Measurements from ENCODE around the gene GRIN3A.
"Not testable (repeated sequence)": the region's sequence is repeated elsewhere in the genome, so short reads cannot be mapped to it uniquely, and the experiment has no call there.

Gene GRIN3A

DNA sequence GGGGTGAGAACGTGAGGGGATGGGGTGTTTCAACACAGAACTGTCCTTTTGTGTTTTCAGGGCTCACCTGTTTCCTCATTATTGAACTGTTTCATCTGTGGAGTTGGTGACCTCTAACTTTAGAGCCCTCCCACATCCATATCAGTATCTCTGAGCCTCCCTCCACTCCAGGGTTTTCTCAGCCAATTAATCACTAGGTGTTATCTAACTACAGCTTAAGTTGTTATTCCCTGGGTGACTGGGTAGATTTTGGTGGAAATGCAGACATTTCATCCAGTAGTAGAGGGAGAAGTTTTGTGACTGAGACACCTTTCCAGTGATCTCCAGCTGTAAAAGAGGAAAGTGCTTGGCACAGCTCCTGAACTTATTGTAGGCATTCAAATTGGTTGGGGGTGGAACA is 167.3 kb downstream of the GRIN3A start:
- no peak for DNase-seq

DNA sequence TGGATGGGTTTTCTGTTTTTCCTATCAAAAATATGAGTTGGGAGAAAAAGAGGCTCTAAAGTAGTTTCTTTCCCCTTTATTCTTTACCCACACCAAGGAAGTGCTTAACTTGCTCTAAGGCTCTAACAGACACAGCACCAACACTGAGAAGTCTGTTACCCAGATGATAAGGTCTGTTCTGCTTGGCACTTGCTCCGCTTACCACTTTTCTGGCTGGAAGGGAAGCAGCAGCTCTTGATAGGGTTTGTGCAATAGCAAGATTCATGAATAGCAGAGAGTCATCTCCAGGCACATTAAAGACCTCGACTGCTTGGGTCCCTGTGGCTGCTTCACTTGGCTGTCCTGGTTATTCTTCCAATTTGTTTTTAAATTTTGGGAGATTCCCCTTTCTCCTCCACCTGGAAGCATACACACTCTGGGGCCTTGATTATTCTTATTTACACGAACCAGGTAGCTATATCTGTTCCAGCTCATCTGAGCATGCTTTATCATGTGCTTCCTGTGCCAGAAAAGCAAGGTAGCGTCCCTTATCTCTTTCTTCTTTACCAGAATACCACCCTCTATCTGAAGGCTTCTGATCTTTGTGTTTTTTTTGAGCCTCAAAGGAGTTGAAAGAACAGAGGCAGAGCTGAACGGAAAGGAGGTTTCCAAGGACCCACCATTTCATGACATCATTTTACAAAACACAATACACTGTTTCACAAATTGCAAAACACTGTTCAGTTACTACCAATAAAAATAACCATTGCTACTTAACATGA is 168.5 kb downstream of the GRIN3A start:
- DNase-seq = no peak

DNA sequence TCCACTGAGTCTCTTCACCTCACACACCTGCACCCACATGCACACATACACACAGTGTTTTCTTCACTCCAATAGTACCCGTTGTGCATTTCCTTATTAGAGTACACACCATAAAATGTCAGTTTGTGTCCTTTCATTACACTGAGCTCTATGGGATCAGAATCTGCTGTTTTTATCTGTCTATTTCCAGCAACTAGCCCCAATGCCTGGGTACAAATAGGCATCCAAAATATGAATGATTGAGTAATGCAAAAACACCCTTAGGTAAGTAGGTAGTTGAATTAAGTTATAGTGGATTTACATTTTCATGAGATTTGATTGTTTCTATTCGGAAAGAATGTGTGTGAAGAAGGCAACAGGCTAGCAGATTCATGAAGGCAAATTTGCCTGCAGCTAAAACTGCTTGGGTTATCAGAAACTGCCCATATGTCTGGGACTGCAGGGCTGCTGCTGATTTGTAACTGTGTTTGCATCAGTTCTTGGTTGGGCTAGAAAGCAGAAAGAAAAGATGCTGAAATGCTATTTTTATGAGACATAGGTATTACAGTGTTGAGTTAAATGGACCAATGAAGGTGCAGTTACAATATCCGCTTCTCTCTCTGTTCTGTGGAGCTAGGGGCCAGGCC is 170.6 kb downstream of the GRIN3A start:
- no peak for DNase-seq

DNA sequence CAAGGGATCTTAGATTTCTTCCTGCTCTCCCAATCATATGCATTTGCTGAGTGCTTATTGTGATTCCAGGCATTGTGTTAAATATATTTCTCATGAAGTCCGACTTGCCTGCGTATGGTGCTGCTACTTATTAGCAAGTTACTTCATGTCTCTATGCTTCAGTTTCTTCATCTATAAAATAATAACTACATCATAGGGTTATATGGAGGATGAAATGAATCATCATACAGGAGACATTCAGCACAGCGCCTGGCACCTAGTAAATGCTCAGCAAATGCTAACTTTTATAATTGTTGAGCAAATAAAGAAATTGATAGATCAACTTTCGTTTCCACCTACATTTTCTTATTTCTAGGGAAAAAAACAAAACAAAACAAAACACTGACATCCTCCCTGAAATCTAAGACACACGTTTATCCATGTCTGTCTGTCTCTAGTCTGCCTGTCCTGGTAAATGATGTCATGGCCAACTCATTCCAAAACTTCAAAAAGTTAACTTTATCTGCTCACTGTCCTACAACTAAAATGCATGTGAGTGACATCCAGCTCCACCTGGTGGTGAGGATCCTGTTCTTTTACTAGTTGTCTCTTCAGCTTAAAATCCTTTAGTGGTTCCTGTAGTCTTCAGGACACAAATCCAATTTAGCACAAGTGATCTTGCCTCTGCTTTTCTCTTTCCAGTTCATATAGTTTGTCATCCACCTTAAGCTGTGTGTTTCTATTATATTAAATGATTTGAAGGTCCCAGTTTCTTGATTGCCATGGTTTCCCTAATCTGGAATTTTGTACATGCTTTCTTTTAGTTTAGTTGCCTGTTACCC is 171.3 kb downstream of the GRIN3A start:
- peak; percentile 34 for DNase-seq

DNA sequence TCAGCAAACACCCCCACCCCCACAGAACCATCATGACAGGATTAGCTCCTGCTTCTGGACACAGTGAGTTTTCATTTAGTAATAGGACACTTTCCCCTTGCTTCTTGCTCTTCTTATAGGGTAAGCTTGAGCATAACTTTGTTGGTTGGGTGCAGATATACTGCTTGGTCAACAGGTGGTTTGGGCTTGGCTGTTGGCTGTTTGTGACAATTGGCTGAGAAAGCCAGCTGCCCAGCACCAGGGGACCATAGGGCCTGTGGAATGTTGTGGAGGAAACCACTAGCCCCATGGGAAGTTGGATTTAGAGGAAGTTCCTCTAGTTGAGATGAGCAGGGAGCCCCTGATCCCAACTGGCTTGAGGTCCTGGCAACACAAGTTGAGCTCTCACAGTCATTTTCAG is 174.2 kb downstream of the GRIN3A start:
- DNase-seq = no peak

DNA sequence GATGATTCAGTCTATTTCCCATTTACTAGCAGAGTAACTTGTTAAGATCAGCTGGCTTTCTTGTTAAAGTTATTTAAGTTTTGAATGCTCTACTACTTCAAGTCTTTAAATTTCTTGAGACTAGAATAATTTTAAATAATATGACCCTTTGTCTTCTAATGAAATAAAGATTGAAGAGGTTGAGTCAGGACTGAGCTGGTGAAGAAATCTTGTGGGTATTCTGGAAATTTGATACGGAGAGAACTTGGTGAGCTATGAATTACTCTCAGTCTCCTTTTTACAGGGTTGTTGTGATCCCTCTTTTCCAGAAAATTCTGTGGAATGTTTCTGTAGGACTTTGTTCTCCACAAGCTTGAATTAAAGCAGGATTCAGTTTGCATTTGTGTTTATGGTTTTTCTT is 175.5 kb downstream of the GRIN3A start:
- DNase-seq = no peak

DNA sequence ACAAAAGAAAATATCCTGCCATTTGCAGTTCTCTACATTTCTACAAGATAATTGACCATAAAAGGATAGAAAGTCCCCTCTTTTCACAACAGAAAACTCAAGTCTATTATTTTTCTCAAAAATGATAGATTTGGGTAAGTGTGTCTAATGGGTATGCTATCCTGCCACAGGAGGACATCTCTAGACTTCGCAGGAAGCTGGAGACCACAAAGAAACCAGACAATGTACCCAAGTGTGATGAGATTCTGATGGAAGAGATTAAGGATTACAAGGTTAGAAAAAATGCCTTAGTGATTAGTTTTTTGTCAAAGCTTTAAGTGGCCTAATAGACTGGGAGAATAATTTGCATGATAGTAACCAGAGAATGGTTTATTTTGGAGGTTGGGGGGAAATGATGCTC is 176.7 kb downstream of the GRIN3A start:
- no peak for DNase-seq

DNA sequence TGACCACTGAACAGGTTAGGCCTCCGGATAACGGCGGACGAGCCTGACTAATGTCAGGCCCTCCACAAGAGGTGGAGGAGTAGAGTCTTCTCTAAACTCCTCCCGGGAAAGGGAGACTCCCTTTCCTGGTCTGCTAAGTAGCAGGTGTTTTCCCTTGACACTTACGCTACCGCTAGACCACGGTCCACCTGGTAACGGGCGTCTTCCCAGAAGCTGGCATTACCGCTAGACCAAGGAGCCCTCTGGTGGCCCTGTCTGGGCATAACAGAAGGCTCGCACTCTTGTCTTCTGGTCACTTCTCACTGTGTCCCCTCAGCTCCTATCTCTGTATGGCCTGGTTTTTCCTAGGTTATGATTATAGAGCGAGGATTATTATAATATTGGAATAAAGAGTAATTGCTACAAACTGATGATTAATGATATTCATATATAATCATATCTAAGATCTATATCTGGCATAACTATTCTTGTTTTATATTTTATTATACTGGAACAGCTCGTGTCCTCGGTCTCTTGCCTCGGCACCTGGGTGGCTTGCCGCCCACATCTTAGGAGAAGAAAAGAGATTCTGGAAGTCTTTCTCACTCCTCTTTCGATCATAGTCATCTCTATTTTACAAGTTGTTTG is 188.9 kb downstream of the GRIN3A start:
- not testable (repeated sequence) for DNase-seq

DNA sequence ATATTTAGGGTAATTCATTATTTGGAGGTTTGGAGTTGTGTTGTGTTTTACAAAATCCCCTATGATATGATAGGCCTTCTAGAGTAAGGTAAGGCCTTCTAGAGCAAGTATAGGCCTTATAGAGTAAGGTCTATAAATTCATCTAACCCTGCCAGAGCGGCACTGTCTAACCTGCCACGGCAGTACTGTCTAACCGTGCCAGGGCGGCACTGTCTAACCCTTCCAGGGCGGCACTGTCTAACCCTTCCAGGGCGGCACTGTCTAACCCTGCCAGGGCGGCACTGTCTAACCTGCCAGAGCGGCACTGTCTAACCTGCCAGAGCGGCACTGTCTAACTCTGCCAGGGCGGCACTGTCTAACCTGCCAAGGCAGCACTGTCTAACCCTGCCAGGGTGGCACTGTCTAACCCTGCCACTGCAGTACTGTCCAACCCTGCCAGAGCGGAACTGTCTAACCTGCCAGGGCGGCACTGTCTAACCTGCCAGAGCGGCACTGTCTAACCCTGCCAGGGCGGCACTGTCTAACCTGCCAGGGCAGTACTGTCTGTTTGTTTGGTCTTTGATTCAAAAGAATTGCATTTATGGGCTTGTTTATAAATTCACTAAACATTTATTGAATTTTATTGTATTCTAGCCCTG is 195.2 kb downstream of the GRIN3A start:
- DNase-seq = no peak

DNA sequence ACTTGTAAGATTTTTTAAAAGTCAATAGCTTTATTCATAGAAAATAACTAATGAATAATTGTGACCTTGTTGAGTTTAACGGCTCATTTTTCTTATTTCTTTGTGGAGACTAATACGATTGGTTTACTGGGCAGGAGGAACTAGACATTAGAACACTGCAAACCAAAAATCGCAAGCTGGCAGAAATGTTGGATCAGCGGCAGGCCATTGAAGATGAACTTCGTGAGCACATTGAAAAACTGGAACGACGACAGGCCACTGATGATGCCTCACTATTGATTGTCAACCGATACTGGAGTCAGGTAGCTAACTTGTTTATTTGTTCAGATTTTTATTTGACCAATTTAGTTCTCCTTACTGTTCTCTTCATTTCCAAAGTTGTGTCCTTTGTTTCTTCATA is 198.4 kb downstream of the GRIN3A start:
- no peak for DNase-seq

DNA sequence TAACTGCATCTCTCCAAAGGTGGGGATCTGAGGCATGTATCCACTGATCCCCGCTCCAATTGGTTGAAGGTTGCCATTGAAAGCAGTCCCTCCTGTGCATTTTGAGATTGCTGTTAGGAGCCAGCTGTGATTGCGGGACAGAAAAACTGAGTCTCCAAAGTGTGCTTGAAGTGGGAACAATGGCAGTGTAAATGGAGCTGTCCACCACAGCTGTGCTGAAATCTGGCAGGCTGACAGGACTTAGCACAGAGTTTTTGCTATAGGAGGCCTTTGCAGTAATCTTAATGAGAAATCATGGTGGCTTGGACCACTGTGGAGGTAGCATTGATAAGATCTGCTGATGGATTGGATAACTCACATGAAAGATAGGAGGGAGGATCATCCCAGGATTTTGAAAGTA is 201.5 kb downstream of the GRIN3A start:
- no peak for DNase-seq

DNA sequence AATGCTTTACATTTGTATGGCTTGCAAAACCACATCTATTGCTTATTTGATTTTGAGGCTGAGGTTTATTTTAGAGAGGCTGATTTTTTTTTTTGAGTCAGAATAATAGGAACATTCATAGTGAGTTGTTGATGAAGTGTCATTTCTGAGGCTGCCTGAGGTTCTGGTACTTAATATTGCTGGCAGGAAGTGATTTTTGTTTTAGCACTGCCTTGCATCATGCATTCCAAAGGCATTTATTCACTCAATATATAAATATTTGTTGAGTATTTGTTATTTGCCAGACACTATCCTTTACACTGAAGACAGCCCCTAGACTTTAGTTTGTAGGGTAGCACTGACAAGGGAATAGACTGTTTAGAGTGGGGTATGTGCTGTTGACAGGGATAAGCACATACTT is 202.1 kb downstream of the GRIN3A start:
- no peak for DNase-seq

DNA sequence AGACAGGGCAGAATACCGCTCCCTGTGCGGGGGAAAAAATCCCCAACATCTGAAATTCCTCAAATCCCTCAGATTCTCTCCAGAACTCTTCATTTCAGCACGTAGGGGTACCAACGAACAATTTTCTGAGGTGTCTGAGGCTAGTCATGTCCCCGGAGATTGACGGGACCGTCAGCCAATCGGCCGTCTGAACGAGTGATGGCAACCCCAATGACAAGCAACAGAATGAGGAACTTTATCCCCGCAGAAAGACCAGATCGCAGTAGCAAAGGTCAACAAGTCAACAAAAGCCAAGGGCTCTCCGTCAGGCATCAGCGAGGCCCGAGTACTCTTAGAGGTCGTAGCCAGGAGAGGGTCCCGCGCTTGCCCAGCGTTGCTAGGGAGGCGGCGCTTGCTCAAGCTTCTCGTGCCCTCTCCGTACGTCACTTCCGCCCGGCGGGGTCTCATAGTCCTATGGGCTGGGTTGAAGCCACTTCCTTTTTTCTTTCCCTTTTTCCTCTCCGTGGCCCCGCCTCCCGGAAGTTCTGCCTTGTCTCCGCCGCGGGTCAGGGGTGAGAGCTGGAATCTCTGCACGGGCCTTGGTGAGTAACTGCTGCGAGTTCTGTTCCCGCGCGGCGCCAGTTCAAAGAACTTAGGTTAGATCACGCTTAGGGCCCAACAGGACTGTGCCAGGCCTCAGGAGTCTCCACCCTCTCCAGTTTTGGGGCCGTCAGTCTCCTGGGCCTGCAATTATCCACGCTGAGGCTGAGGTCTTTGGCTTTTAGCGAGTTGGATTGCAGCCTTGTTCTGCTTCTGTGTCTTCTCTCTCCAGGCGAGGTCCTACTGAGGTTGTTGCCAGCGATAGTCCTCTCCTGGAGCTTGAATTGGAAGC is 204.9 kb downstream of the GRIN3A start, which contains the start of gene RNF20:
Gene RNF20 (plus strand): TSS at position 520 of the 871 bp plus-strand sequence. CDS start 1,571 bp downstream, outside the sequence.
- DNase-seq = peak; percentile 100

DNA sequence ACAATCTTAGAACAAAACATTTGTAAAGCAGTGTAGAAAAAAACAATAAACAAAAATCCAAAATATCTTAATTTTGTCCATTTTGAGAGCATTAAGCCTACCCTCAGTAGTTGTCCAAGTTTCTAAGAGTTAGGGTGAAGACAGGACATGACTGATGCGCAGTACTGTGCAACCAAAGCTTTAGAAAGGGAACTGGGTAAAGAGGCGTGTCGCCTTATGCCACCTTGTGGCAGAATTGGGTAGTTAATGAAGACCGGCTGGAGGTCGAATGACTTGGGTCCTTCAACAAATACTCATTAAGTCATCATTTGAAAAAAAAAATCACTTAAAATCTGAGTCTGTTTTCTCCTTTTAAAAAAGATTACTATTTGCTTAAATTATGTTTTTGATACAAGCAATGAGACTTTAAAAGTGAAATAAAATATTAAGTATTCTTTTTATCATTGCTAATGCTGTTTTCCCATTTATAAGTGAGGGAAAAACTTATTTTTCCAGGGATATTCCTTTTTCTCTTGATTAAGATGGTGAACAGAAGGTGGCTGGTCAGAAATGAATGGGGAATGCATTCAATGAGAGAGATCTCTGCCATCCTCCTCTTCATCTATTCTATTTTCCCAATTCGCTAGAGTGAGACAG is 208.3 kb downstream of the GRIN3A start:
- peak; percentile 76 for DNase-seq

DNA sequence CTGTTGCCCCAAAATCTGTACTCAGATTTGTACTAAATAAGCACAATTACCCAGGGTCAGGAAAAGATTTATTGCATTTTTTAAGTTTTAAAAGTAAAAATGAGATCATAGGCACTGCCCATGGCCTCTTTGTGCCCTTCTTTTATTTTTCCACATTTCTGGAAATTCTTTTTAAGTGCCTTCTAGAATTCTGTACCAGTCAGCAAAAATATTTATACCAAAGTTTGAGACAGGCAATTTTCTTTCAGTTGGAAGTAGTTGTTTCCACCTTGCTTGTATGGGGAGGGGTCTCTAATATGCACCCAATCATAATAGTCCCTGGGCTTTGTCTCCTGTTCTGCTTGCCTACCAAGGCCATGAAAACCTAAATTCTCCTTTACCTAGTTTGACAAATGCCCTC is 210.4 kb downstream of the GRIN3A start:
- no peak for DNase-seq

DNA sequence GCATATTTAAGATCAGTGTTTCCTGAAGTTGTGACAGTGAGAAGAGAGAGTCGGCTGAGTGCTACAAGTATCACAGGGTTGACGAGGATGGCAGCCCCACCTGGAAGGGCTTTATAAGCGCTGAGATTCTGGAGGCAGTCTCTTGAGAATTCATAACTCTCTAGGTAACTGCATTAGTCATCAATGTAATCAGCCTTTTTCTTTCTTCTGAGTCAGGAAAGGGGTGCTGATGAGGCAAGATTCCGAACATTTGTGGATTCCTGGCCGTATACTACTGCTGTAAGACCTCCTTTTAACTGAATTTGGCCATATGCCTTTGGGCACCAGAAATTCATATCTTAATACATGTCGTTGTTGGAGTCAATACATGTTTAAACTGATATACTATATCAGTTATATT is 211.4 kb downstream of the GRIN3A start:
- DNase-seq = no peak

DNA sequence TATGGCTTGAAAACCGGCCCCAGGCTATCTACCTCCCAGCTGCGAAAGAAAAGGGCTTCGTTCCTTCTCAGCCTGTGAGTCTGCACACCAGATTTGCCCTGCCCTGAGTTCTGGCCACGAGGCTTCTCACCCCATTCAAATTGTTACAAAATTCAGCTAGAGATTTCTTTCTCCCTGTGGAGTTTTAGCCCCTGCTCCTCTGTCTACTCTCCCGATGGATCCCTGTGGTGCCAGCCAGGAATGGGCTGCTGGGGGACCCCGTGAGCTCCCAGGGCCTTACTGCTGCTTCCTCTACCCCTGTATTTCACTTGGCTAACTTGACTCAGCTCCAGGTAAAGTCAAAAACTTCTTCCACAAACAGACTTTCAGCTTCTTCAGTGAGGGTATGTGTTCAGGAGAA is 214.1 kb downstream of the GRIN3A start:
- no peak for DNase-seq

Measured in stimulated activated CD4-positive, alpha-beta T cell treated with anti-CD3 and anti-CD28 coated beads, Interleukin-4, amount 100 ng/mL, for 24 hours (primary cell).